Astrocyte of the cerebellum (primary cell): Measurements from ENCODE around the gene TNFRSF6B.
A peak's percentile ranks its signal among the peaks of the same experiment; 100 is the strongest.

ENCODE experiments used
- DNase-seq: peaks from one replicate; pipeline ENCODE4 v3.0.0-alpha.2; 2011; ENCODE audit warnings: low read depth
- H3K4me3 ChIP-seq: 2 replicates; pipeline ENCODE4 v1.5.1; 2011; ENCODE audit warnings: mild to moderate bottlenecking, low read depth, low read length, moderate library complexity
- in situ Hi-C: cut with HindIII; loops from 2 replicates; pipeline ENCODE4 v1.10.0; 2017; ENCODE audit warnings: low sequenced_read_pairs
- TF ChIP-seq, protein P1 (sequence below): IDR thresholded peaks from 2 replicates; pipeline ENCODE4 v1.5.1; 2012; ENCODE audit warnings: low read length, low read depth, moderate library complexity, mild to moderate bottlenecking; ENCODE audit errors: missing control alignments

The TNFRSF6B gene

GRCh38 chr20:63682384-63683139 is 13.9 kb upstream of the TNFRSF6B start:
- in situ Hi-C loops, result no loop called here

DNA sequence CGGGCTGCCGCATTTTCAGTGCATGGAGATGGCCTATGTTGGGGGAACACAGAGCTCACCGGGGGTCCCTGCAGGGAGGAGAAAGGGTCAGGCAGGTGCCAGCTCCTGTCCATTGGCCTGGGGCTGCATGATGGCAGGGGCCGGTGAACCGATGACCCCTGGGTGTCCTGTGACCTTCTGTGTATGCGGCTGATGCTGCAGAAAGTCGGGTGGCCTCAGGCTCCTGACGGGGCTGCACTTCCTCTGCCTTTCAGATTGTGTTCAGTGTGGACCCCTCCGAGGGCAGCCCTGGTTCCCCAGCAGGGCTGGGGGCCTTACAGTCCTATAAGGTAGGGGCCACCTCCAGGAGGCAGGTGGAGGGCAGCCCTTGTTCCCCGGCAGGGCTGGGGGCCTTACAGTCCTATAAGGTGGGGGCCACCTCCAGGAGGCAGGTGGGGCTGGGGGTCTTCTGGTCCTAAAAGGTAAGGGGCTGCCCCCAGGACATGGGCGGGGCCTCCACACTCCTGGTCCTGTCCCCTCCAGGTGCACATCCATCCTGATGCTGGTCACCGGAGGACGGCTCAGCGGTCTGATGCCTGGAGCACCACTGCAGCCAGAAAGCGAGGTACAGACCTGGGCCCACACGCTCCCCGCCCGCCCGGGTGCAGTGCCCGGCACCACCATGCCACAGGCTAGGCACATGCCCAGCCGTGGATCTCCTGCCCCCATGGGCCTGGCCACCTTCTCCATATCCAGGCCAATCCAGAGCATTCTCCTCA is 11.0 kb upstream of the TNFRSF6B start:
- TF ChIP-seq, protein P1, sequence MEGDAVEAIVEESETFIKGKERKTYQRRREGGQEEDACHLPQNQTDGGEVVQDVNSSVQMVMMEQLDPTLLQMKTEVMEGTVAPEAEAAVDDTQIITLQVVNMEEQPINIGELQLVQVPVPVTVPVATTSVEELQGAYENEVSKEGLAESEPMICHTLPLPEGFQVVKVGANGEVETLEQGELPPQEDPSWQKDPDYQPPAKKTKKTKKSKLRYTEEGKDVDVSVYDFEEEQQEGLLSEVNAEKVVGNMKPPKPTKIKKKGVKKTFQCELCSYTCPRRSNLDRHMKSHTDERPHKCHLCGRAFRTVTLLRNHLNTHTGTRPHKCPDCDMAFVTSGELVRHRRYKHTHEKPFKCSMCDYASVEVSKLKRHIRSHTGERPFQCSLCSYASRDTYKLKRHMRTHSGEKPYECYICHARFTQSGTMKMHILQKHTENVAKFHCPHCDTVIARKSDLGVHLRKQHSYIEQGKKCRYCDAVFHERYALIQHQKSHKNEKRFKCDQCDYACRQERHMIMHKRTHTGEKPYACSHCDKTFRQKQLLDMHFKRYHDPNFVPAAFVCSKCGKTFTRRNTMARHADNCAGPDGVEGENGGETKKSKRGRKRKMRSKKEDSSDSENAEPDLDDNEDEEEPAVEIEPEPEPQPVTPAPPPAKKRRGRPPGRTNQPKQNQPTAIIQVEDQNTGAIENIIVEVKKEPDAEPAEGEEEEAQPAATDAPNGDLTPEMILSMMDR, result no peak
- in situ Hi-C loops, result no loop called here
- H3K4me3 ChIP-seq, result no peak overlapping the region
- no peak for DNase-seq

More at GRCh38 chr20:63682384-63683139, 13.9 kb upstream of the TNFRSF6B start:
- H3K4me3 ChIP-seq, result no peak overlapping the region
- TF ChIP-seq, protein P1, result no peak
- DNase-seq, result peak; percentile 83

GRCh38 chr20:63686094-63686491 is 10.4 kb upstream of the TNFRSF6B start:
- DNase-seq, result no peak
- in situ Hi-C loops, result no loop called here
- TF ChIP-seq, protein P1, result no peak
- no peak overlapping the region for H3K4me3 ChIP-seq

DNA sequence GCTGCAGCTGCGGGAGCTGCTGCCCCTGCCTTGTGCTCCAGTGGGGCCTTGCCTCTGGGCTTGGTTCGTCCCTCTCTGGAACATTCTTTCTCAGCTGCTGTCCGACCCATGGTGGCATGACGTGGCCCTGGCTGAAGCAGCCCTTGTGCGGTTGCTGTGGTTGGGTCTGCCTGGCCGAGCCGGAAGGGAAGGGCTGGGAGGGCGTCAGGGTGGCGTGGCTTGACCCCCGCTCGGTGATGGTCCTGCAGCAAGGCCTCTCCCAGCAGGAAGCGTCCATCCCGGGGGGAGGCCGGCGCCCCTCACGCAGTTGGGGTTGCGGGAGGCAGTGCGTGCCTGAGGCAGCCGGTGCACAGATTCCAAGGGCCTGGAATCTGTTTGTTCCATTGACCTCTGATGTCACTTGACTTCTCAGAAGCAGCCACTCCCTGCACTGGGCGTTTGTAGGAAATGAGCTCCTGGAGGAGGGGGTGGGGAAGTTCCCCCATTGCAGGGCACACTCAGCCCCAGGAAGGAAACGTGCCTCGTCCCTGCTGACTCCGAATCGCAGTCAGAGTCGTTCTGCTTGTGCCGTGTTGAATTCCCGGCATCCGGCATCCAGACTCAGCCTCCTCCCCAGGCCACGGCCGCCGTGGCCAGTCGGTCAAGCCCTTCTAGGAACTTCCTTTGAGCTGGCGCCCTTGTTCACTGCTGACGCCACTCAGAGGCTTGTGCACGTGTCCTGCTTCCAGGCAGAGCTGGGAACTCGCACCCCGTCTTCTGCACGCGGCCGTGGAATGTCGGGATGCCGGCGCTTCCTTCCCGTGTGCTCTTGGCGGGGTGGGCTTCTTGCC is 9.7 kb upstream of the TNFRSF6B start:
- in situ Hi-C loops, result no loop called here
- TF ChIP-seq, protein P1, result no peak
- H3K4me3 ChIP-seq, result no peak overlapping the region
- no peak for DNase-seq

DNA sequence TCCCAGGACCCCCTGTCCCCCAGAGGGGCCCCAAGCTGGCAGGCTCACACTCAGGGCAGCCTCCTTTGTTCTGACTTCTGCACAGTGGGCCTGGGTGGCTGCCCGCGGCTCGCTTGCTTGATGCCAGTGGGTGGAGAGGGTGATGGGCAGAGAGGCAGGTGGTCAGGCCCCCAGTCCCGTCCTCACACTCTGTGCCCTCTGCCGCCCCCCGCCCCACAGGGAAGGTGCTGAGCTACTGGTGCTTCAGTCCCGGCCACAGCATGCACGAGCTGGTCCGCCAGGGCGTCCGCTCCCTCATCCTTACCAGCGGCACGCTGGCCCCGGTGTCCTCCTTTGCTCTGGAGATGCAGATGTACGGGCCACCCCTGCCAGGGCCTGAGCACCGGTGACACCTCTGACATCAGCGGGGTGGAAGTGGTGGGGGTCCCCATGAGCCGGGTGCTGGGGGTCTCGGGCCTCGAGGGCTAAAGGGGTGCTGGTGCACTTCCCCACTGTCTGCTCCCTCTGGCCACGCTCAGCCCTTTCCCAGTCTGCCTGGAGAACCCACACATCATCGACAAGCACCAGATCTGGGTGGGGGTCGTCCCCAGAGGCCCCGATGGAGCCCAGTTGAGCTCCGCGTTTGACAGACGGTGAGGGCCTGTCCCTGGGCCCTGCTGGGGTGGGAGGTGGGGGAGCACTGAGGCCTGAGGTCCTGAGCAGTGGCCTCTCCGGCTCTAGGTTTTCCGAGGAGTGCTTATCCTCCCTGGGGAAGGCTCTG is 8.9 kb upstream of the TNFRSF6B start:
- in situ Hi-C loops, result no loop called here
- TF ChIP-seq, protein P1, result no peak
- no peak for DNase-seq
- H3K4me3 ChIP-seq, result no peak overlapping the region
